NB4 (cell line): ENCODE data around the gene ZBTB22.
"Not testable (repeated sequence)": the region's sequence is repeated elsewhere in the genome, so short reads cannot be mapped to it uniquely, and the experiment has no call there.

Source experiments
- DNase-seq: peaks from one replicate; pipeline ENCODE4 v3.0.0; 2010; ENCODE audit warnings: low read depth
- H3K4me3 ChIP-seq: one replicate; pipeline ENCODE4 v1.5.1; 2011; ENCODE audit warnings: mild to moderate bottlenecking, low read depth, low read length, moderate library complexity
- MAX ChIP-seq: IDR thresholded peaks from 2 replicates; pipeline ENCODE4 v1.6.1; 2011; ENCODE audit warnings: low read depth, low read length
- MYC ChIP-seq: IDR thresholded peaks from 2 replicates; pipeline ENCODE4 v1.6.1; 2011; ENCODE audit warnings: low read depth, low read length
- POLR2A ChIP-seq: IDR thresholded peaks from 2 replicates; pipeline ENCODE4 v1.6.1; 2011; ENCODE audit warnings: mild to moderate bottlenecking; ENCODE audit not compliant: insufficient read length; ENCODE audit errors: extremely low read depth
- TF ChIP-seq, protein P1 (sequence below): IDR thresholded peaks from one replicate; pipeline ENCODE4 v1.5.1; 2012; ENCODE audit warnings: low read depth, low read length

Gene ZBTB22

DNA sequence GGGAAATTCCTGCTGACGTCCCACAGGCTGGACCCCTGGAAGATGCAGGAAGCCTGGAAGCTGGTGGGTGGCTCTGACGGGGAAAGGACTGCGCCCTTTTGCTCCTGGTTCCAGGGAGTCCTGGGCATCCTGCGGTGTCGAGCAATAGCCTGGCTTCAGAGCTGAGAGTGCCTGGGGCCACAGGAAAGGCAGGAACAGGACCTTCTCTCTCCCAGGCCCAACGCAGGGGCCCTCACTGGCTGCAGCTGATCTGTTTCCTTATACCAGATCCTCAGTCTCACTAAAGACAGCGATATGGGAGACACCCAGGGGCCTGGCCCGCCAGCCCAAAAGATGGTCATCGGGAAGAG is 39.2 kb downstream of the ZBTB22 start:
- no peak for DNase-seq
- TF ChIP-seq MAX (no peak), MYC (no peak), POLR2A (no peak)
- TF ChIP-seq, protein P1, sequence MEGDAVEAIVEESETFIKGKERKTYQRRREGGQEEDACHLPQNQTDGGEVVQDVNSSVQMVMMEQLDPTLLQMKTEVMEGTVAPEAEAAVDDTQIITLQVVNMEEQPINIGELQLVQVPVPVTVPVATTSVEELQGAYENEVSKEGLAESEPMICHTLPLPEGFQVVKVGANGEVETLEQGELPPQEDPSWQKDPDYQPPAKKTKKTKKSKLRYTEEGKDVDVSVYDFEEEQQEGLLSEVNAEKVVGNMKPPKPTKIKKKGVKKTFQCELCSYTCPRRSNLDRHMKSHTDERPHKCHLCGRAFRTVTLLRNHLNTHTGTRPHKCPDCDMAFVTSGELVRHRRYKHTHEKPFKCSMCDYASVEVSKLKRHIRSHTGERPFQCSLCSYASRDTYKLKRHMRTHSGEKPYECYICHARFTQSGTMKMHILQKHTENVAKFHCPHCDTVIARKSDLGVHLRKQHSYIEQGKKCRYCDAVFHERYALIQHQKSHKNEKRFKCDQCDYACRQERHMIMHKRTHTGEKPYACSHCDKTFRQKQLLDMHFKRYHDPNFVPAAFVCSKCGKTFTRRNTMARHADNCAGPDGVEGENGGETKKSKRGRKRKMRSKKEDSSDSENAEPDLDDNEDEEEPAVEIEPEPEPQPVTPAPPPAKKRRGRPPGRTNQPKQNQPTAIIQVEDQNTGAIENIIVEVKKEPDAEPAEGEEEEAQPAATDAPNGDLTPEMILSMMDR, result no peak
- no peak overlapping the region for H3K4me3 ChIP-seq

DNA sequence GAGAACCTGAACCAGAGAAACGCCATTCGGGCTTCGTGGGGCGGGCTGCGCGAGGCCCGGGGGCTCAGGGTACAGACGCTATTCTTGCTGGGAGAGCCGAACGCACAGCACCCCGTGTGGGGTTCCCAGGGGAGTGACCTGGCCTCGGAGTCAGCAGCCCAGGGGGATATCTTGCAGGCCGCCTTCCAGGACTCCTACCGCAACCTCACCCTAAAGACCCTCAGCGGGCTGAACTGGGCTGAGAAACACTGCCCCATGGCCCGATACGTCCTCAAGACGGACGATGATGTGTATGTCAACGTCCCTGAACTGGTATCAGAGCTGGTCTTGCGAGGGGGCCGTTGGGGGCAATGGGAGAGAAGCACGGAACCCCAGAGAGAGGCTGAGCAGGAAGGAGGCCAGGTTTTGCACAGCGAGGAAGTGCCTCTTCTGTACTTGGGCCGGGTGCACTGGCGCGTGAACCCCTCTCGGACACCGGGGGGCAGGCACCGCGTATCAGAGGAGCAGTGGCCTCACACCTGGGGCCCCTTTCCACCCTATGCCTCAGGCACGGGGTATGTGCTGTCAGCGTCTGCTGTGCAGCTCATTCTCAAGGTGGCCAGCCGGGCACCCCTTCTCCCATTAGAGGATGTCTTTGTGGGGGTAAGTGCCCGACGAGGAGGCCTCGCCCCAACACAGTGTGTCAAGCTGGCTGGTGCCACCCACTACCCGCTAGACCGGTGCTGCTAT is 39.7 kb downstream of the ZBTB22 start:
- peak overlapping the region; percentile 43 for H3K4me3 ChIP-seq
- DNase-seq, result peak; percentile 77
- TF ChIP-seq, protein P1, result peak; percentile 36
- no peak for TF ChIP-seq POLR2A
- TF ChIP-seq MAX, result peak; percentile 38; the same call in 1 of the 2 replicates
- no peak for TF ChIP-seq MYC

GRCh38 chr6:33276864-33277662 is 40.5 kb downstream of the ZBTB22 start, which contains the start of gene B3GALT4:
Gene B3GALT4, plus strand, starts transcription at chr6:33277123. Its CDS starts 297 bp downstream, at chr6:33277420.
- peak within 1 kb of the TSS; percentile 94 for H3K4me3 ChIP-seq
- DNase-seq, result peak; percentile 94
- TF ChIP-seq MAX, result peak; percentile 28
- peak; percentile 75 for TF ChIP-seq MYC
- TF ChIP-seq, protein P1, result peak; percentile 23
- TF ChIP-seq POLR2A, result peak; percentile 59

DNA sequence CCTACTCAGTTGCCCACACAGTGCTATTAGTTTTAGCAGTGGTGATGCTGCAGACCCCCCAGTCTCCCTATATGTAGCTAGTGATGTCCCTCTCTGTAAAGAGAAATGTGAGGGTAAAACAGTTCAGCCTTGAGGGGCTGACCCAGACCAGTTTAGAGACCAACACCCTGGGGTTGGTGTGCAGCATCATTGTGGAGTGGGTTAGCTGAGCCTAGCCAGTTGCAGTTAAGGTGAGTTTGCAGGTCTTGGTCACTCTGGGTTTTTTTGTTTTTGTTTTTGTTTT is 41.0 kb downstream of the ZBTB22 start:
- TF ChIP-seq, protein P1, result no peak
- TF ChIP-seq POLR2A (no peak), MYC (no peak), MAX (no peak)
- H3K4me3 ChIP-seq, result peak overlapping the region; percentile 94
- DNase-seq, result no peak

GRCh38 chr6:33275795-33276580 is 41.6 kb downstream of the ZBTB22 start:
- DNase-seq, result not testable (repeated sequence)
- H3K4me3 ChIP-seq, result peak overlapping the region; percentile 94
